ENCODE results near the gene TTC9C. TPM values are rescaled to one million over a fixed set of nuclear protein-coding genes. Genes with fewer than 3 reads are reported as not detected.

Gene TTC9C
- total RNA-seq, 1 experiment from 2014 or later = 66.8 TPM

DNA sequence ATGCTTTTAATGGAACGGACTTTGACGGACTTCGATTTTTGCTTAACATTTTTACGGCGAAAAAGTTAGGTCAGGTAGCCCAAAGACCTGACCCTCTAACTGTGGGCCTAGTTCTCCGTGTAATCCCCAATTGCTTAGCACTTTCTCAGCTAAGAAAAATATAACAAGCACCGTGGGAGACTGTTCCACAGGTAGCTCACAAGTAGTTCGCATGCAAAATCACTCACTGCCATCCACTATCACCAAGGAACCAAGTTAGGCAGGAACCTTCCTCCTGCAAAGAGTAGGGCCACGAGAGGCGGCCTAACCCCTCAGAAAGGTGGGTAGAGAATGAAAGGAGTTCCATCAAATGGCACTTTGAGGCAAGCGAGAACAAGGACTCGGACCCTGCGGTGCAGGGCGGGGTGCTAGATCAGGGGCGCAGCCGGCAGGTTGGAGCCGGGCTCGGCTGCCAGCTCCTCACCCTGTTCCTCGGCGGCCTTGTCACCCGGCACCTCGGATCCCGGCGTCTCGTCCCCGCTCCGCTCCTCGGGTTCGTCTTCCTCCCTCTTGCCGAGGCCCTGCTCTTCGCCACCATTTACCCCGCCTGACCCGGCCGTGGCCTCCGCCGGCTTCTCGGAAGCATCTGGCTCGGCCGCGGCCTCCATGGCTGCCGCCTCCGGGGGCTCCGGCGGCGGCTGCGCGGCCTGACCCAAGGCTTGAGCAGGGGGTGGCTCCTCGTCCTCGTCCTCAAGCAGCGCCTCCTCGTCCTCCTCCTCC lies 2.0 kb upstream of the TTC9C start:
- no TSS peak for BruUV-seq (replicated peaks)
- H3K9me3 ChIP-seq (ENCODE audit: low read depth, low read length, poor library complexity, severe bottlenecking) = no peaks in the 10 kb centered on the region
- H3K4me1 ChIP-seq (ENCODE audit: insufficient read depth, low read length, poor library complexity, severe bottlenecking) = peaks cover 11% of the 10 kb centered on the region
- ChIA-PET POLR2A (ENCODE audit: low non-redundant PET) (interaction anchor here (0.6 to 1.4 kb wide), 3 partner anchors 61 to 115 kb away, joined by 5 to 12 read pairs (median 6); partner anchors contain the start of genes C11orf98 and CSKMT), CTCF (interaction anchor here (1.5 kb wide), 1 partner anchor 302 kb away, joined by 4 read pairs; no protein-coding TSS in a partner anchor)
- peak overlapping the region; percentile 86 for H3K4me3 ChIP-seq (ENCODE audit: low read depth, low read length, poor library complexity, severe bottlenecking)
- H3K36me3 ChIP-seq (ENCODE audit: insufficient read depth, low read length, poor library complexity, severe bottlenecking) = peaks cover 39% of the 10 kb centered on the region
- no peak for DNase-seq (ENCODE audit: low spot score)
- intact Hi-C loops (cut with micrococcal nuclease; ENCODE audit: unreplicated experiment) = loop anchor here (5.0 kb wide), 1 partner anchor 46 kb away; the partner anchor contains the start of gene TAF6L
- TF ChIP-seq, protein P1, sequence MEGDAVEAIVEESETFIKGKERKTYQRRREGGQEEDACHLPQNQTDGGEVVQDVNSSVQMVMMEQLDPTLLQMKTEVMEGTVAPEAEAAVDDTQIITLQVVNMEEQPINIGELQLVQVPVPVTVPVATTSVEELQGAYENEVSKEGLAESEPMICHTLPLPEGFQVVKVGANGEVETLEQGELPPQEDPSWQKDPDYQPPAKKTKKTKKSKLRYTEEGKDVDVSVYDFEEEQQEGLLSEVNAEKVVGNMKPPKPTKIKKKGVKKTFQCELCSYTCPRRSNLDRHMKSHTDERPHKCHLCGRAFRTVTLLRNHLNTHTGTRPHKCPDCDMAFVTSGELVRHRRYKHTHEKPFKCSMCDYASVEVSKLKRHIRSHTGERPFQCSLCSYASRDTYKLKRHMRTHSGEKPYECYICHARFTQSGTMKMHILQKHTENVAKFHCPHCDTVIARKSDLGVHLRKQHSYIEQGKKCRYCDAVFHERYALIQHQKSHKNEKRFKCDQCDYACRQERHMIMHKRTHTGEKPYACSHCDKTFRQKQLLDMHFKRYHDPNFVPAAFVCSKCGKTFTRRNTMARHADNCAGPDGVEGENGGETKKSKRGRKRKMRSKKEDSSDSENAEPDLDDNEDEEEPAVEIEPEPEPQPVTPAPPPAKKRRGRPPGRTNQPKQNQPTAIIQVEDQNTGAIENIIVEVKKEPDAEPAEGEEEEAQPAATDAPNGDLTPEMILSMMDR (conservative IDR thresholded peaks at IDR 0.05; ENCODE audit: low read depth, low read length) = no peak
- TF ChIP-seq EZH2 (IDR thresholded peaks at IDR 0.05; ENCODE audit: borderline replicate concordance, low read depth, low read length, poor library complexity, severe bottlenecking) = no peak
- H3K27ac ChIP-seq (ENCODE audit: low read depth, low read length, poor library complexity, severe bottlenecking) = peak overlapping the region; percentile 98
- no peaks in the 10 kb centered on the region for H3K27me3 ChIP-seq (replicated peaks; ENCODE audit: insufficient read depth, low read depth, low read length, poor library complexity)

DNA sequence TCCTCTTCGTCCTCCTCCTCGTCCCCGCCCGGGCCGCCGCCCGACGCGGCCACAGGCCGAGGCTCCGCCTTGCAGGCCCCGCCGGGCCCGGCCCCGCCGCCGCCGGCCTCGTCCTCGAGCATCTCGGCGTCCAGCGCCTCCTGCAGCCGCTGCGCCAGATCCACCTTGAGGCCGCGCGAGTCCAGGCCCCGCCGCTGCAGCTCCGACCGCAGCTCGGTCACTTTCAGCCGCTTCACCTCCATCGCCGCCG lies 1.4 kb upstream of the TTC9C start:
- no peak for TF ChIP-seq EZH2 (IDR thresholded peaks at IDR 0.05; ENCODE audit: borderline replicate concordance, low read depth, low read length, poor library complexity, severe bottlenecking)
- intact Hi-C loops (cut with micrococcal nuclease; ENCODE audit: unreplicated experiment) = loop anchor here (5.0 kb wide), 1 partner anchor 45 kb away; the partner anchor contains the start of gene TAF6L
- H3K9me3 ChIP-seq (ENCODE audit: low read depth, low read length, poor library complexity, severe bottlenecking) = no peaks in the 10 kb centered on the region
- BruUV-seq (replicated peaks) = TSS peak; percentile 37
- ChIA-PET CTCF (interaction anchor here (1.5 kb wide), 1 partner anchor 303 kb away, joined by 4 read pairs; no protein-coding TSS in a partner anchor), POLR2A (ENCODE audit: low non-redundant PET) (interaction anchor here (0.6 to 1.4 kb wide), 6 partner anchors 27 to 135 kb away, joined by 3 to 12 read pairs (median 6); partner anchors contain the start of genes C11orf98, CSKMT, TUT1 and ZBTB3)
- peak overlapping the region; percentile 98 for H3K27ac ChIP-seq (ENCODE audit: low read depth, low read length, poor library complexity, severe bottlenecking)
- H3K4me1 ChIP-seq (ENCODE audit: insufficient read depth, low read length, poor library complexity, severe bottlenecking) = peaks cover 11% of the 10 kb centered on the region
- H3K4me3 ChIP-seq (ENCODE audit: low read depth, low read length, poor library complexity, severe bottlenecking) = peak overlapping the region; percentile 86
- no peak for DNase-seq (ENCODE audit: low spot score)
- H3K36me3 ChIP-seq (ENCODE audit: insufficient read depth, low read length, poor library complexity, severe bottlenecking) = peaks cover 34% of the 10 kb centered on the region
- no peaks in the 10 kb centered on the region for H3K27me3 ChIP-seq (replicated peaks; ENCODE audit: insufficient read depth, low read depth, low read length, poor library complexity)

DNA sequence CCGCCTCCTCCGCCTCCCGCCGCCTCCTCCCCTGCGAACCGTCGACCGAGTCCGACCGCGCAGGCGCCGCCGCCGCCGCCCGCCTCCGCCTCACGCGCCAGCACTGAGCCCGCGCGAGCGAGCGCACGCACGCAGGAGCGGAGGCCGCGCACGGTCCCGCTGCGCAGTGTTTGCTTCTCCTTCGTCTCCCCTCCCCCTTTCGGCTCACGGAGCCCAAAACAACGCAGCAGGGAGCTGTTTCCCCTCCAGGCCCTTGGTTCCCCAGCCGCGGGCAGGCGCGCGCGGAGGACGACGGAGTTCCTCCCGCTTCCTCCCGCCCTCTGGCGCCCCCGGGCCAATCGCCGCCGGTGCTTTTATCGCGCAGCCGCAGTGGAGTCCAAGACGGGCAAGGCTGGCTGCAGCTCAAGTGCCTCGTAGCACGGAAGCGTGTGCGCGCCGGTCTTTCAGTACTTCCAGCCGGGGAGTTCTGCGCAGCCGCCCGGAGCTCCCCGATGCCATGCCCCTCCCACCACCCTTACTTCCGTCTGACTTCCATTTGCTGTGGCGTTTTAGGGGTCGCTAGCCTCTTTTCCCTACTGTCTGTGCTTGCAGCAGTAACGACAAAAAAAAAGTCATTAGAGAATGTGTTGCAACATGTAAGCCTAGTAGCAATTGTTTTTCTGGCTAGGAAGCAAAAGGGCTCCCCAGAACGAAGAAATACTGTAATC lies 968 bp upstream of the TTC9C start, which contains the start of gene HNRNPUL2:
Gene HNRNPUL2, minus strand, starts transcription at position 293 of the 707 bp plus-strand sequence. CDS start 301 bp downstream, outside the sequence.
- peak within 1 kb of the TSS; percentile 86 for H3K4me3 ChIP-seq (ENCODE audit: low read depth, low read length, poor library complexity, severe bottlenecking)
- intact Hi-C loops (cut with micrococcal nuclease; ENCODE audit: unreplicated experiment) = loop anchor here (5.0 kb wide), 1 partner anchor 45 kb away; the partner anchor contains the start of gene TAF6L
- H3K4me1 ChIP-seq (ENCODE audit: insufficient read depth, low read length, poor library complexity, severe bottlenecking) = peaks cover 11% of the 10 kb centered on the region
- peaks cover 29% of the 10 kb centered on the region for H3K36me3 ChIP-seq (ENCODE audit: insufficient read depth, low read length, poor library complexity, severe bottlenecking)
- no peaks in the 10 kb centered on the region for H3K9me3 ChIP-seq (ENCODE audit: low read depth, low read length, poor library complexity, severe bottlenecking)
- H3K27me3 ChIP-seq (replicated peaks; ENCODE audit: insufficient read depth, low read depth, low read length, poor library complexity) = no peaks in the 10 kb centered on the region
- no TSS peak for BruUV-seq (replicated peaks)
- CTCF ChIA-PET = interaction anchor here (0.5 to 1.5 kb wide), 2 partner anchors 130 to 303 kb away, joined by 4 to 6 read pairs; no protein-coding TSS in a partner anchor
- DNase-seq (ENCODE audit: low spot score) = peak; percentile 100
- POLR2A ChIA-PET (ENCODE audit: low non-redundant PET) = interaction anchor here (0.6 to 1.4 kb wide), 12 partner anchors 9 to 136 kb away, joined by 3 to 12 read pairs (median 5); partner anchors contain the start of genes C11orf98, CSKMT, STX5 and TUT1
- TF ChIP-seq, protein P1 (conservative IDR thresholded peaks at IDR 0.05; ENCODE audit: low read depth, low read length) = no peak
- no peak for TF ChIP-seq EZH2 (IDR thresholded peaks at IDR 0.05; ENCODE audit: borderline replicate concordance, low read depth, low read length, poor library complexity, severe bottlenecking)
- H3K27ac ChIP-seq (ENCODE audit: low read depth, low read length, poor library complexity, severe bottlenecking) = peak within 1 kb of the TSS; percentile 98

All from A673 (cell line).